Measurements from ENCODE around the gene NSD1.

Gene NSD1

GRCh38 chr5:177179431-177179830 lies 45.9 kb downstream of the NSD1 start:
- Mint-ChIP-seq H3K27ac (ENCODE audit: low read depth) (no peak overlapping the region), H3K9me3 (no peaks in the 10 kb centered on the region), H3K36me3 (ENCODE audit: insufficient read depth) (peaks cover 11% of the 10 kb centered on the region), H3K4me3 (no peak overlapping the region), H3K4me1 (peaks cover 37% of the 10 kb centered on the region), H3K27me3 (no peaks in the 10 kb centered on the region)
- DNase-seq (ENCODE audit: low spot score in 2 of 2) (no peak), ATAC-seq (replicated peaks; ENCODE audit: extremely low read depth, poor library complexity, severe bottlenecking) (no peak)

- DNase-seq (ENCODE audit: low spot score in 2 of 2): no peak
- H3K27ac Mint-ChIP-seq (ENCODE audit: low read depth): no peak overlapping the region
- H3K4me1 Mint-ChIP-seq: peaks cover 37% of the 10 kb centered on the region
- H3K36me3 Mint-ChIP-seq (ENCODE audit: insufficient read depth): peaks cover 14% of the 10 kb centered on the region
- H3K4me3 Mint-ChIP-seq: no peak overlapping the region
- no peak for ATAC-seq (replicated peaks; ENCODE audit: extremely low read depth, poor library complexity, severe bottlenecking)
- no peaks in the 10 kb centered on the region for H3K27me3 Mint-ChIP-seq
- H3K9me3 Mint-ChIP-seq: no peaks in the 10 kb centered on the region
Observed at GRCh38 chr5:177183142-177183541, 49.6 kb downstream of the NSD1 start.

- ATAC-seq (replicated peaks; ENCODE audit: extremely low read depth, poor library complexity, severe bottlenecking) (no peak), DNase-seq (ENCODE audit: low spot score in 2 of 2) (no peak)
- peaks cover 14% of the 10 kb centered on the region for H3K36me3 Mint-ChIP-seq (ENCODE audit: insufficient read depth)
- H3K9me3 Mint-ChIP-seq: no peaks in the 10 kb centered on the region
- no peak overlapping the region for H3K4me3 Mint-ChIP-seq
- no peaks in the 10 kb centered on the region for H3K27me3 Mint-ChIP-seq
- H3K4me1 Mint-ChIP-seq: peaks cover 40% of the 10 kb centered on the region
- peak overlapping the region; percentile 18 for H3K27ac Mint-ChIP-seq (ENCODE audit: low read depth)
Observed at GRCh38 chr5:177183766-177184360, 50.3 kb downstream of the NSD1 start.

GRCh38 chr5:177185993-177186392 lies 52.4 kb downstream of the NSD1 start:
- Mint-ChIP-seq H3K36me3 (ENCODE audit: insufficient read depth) (peaks cover 12% of the 10 kb centered on the region), H3K9me3 (no peaks in the 10 kb centered on the region), H3K27ac (ENCODE audit: low read depth) (no peak overlapping the region), H3K4me1 (peaks cover 36% of the 10 kb centered on the region), H3K27me3 (no peaks in the 10 kb centered on the region), H3K4me3 (no peak overlapping the region)
- DNase-seq (ENCODE audit: low spot score in 2 of 2) (no peak), ATAC-seq (replicated peaks; ENCODE audit: extremely low read depth, poor library complexity, severe bottlenecking) (no peak)

- Mint-ChIP-seq H3K27ac (ENCODE audit: low read depth) (no peak overlapping the region), H3K36me3 (ENCODE audit: insufficient read depth) (peaks cover 14% of the 10 kb centered on the region), H3K4me1 (peaks cover 30% of the 10 kb centered on the region), H3K9me3 (no peaks in the 10 kb centered on the region), H3K27me3 (no peaks in the 10 kb centered on the region), H3K4me3 (no peak overlapping the region)
- no peak for DNase-seq (ENCODE audit: low spot score in 2 of 2)
- ATAC-seq (replicated peaks; ENCODE audit: extremely low read depth, poor library complexity, severe bottlenecking): no peak
Observed at GRCh38 chr5:177186645-177187044, 53.1 kb downstream of the NSD1 start.

- H3K9me3 Mint-ChIP-seq: no peaks in the 10 kb centered on the region
- H3K4me3 Mint-ChIP-seq: no peak overlapping the region
- DNase-seq (ENCODE audit: low spot score in 2 of 2): no peak
- H3K27ac Mint-ChIP-seq (ENCODE audit: low read depth): peak overlapping the region; percentile 62
- no peak for ATAC-seq (replicated peaks; ENCODE audit: extremely low read depth, poor library complexity, severe bottlenecking)
- H3K4me1 Mint-ChIP-seq: peaks cover 26% of the 10 kb centered on the region
- no peaks in the 10 kb centered on the region for H3K27me3 Mint-ChIP-seq
- H3K36me3 Mint-ChIP-seq (ENCODE audit: insufficient read depth): peaks cover 25% of the 10 kb centered on the region
Observed at GRCh38 chr5:177188775-177189174, 55.2 kb downstream of the NSD1 start.

- Mint-ChIP-seq H3K9me3 (no peaks in the 10 kb centered on the region), H3K36me3 (ENCODE audit: insufficient read depth) (peaks cover 30% of the 10 kb centered on the region)
Observed at GRCh38 chr5:177189416-177189815, 55.8 kb downstream of the NSD1 start.

GRCh38 chr5:177189965-177190364 lies 56.4 kb downstream of the NSD1 start:
- no peak overlapping the region for H3K4me3 Mint-ChIP-seq
- no peak overlapping the region for H3K27ac Mint-ChIP-seq (ENCODE audit: low read depth)
- DNase-seq (ENCODE audit: low spot score in 2 of 2) (no peak), ATAC-seq (replicated peaks; ENCODE audit: extremely low read depth, poor library complexity, severe bottlenecking) (no peak)
- H3K9me3 Mint-ChIP-seq: no peaks in the 10 kb centered on the region
- H3K36me3 Mint-ChIP-seq (ENCODE audit: insufficient read depth): peaks cover 33% of the 10 kb centered on the region
- H3K4me1 Mint-ChIP-seq: peaks cover 20% of the 10 kb centered on the region
- no peaks in the 10 kb centered on the region for H3K27me3 Mint-ChIP-seq

More at GRCh38 chr5:177189416-177189815, 55.8 kb downstream of the NSD1 start:
- ATAC-seq (replicated peaks; ENCODE audit: extremely low read depth, poor library complexity, severe bottlenecking) (no peak), DNase-seq (ENCODE audit: low spot score in 2 of 2) (no peak)
- peaks cover 20% of the 10 kb centered on the region for H3K4me1 Mint-ChIP-seq
- H3K27ac Mint-ChIP-seq (ENCODE audit: low read depth): peak overlapping the region; percentile 62
- no peaks in the 10 kb centered on the region for H3K27me3 Mint-ChIP-seq
- no peak overlapping the region for H3K4me3 Mint-ChIP-seq

GRCh38 chr5:177194268-177194667 lies 60.7 kb downstream of the NSD1 start:
- no peak for DNase-seq (ENCODE audit: low spot score in 2 of 2)
- H3K4me1 Mint-ChIP-seq: peaks cover 12% of the 10 kb centered on the region
- no peaks in the 10 kb centered on the region for H3K9me3 Mint-ChIP-seq
- H3K36me3 Mint-ChIP-seq (ENCODE audit: insufficient read depth): peaks cover 25% of the 10 kb centered on the region
- H3K4me3 Mint-ChIP-seq: no peak overlapping the region
- ATAC-seq (replicated peaks; ENCODE audit: extremely low read depth, poor library complexity, severe bottlenecking): no peak
- H3K27me3 Mint-ChIP-seq: no peaks in the 10 kb centered on the region
- no peak overlapping the region for H3K27ac Mint-ChIP-seq (ENCODE audit: low read depth)

- Mint-ChIP-seq H3K27ac (ENCODE audit: low read depth) (peak overlapping the region; percentile 71), H3K27me3 (no peaks in the 10 kb centered on the region), H3K4me1 (peaks cover 12% of the 10 kb centered on the region), H3K4me3 (no peak overlapping the region), H3K9me3 (no peaks in the 10 kb centered on the region), H3K36me3 (ENCODE audit: insufficient read depth) (peaks cover 31% of the 10 kb centered on the region)
- DNase-seq (ENCODE audit: low spot score in 2 of 2) (no peak), ATAC-seq (replicated peaks; ENCODE audit: extremely low read depth, poor library complexity, severe bottlenecking) (no peak)
Observed at GRCh38 chr5:177195307-177195952, 61.9 kb downstream of the NSD1 start.

- ATAC-seq (replicated peaks; ENCODE audit: extremely low read depth, poor library complexity, severe bottlenecking) (no peak), DNase-seq (ENCODE audit: low spot score in 2 of 2) (no peak)
- Mint-ChIP-seq H3K9me3 (no peaks in the 10 kb centered on the region), H3K4me3 (no peak overlapping the region), H3K36me3 (ENCODE audit: insufficient read depth) (peaks cover 29% of the 10 kb centered on the region), H3K27ac (ENCODE audit: low read depth) (no peak overlapping the region), H3K27me3 (no peaks in the 10 kb centered on the region), H3K4me1 (peaks cover 12% of the 10 kb centered on the region)
Observed at GRCh38 chr5:177198738-177199137, 65.2 kb downstream of the NSD1 start.

GRCh38 chr5:177204281-177204680 lies 70.7 kb downstream of the NSD1 start:
- no peak for ATAC-seq (replicated peaks; ENCODE audit: extremely low read depth, poor library complexity, severe bottlenecking)

GRCh38 chr5:177209610-177210009 lies 76.0 kb downstream of the NSD1 start:
- DNase-seq (ENCODE audit: low spot score in 2 of 2) (no peak), ATAC-seq (replicated peaks; ENCODE audit: extremely low read depth, poor library complexity, severe bottlenecking) (no peak)
- no peaks in the 10 kb centered on the region for H3K9me3 Mint-ChIP-seq
- H3K27ac Mint-ChIP-seq (ENCODE audit: low read depth): no peak overlapping the region
- peaks cover 70% of the 10 kb centered on the region for H3K36me3 Mint-ChIP-seq (ENCODE audit: insufficient read depth)
- H3K4me3 Mint-ChIP-seq: no peak overlapping the region
- H3K4me1 Mint-ChIP-seq: no peaks in the 10 kb centered on the region
- H3K27me3 Mint-ChIP-seq: no peaks in the 10 kb centered on the region

More at GRCh38 chr5:177204281-177204680, 70.7 kb downstream of the NSD1 start:
- Mint-ChIP-seq H3K27me3 (no peaks in the 10 kb centered on the region), H3K9me3 (no peaks in the 10 kb centered on the region), H3K4me3 (no peak overlapping the region), H3K4me1 (no peaks in the 10 kb centered on the region), H3K36me3 (ENCODE audit: insufficient read depth) (peaks cover 53% of the 10 kb centered on the region), H3K27ac (ENCODE audit: low read depth) (no peak overlapping the region)
- DNase-seq (ENCODE audit: low spot score in 2 of 2): no peak
